GM18873 (cell line): ENCODE data around the gene TFG.

Experiments used
- ATAC-seq: cut with Tn5 transposase; IDR thresholded peaks from one replicate; pipeline ENCODE4 v1.9.1; 2021; ENCODE audit warnings: mild to moderate bottlenecking, moderate library complexity, moderate number of reproducible peaks; ENCODE audit not compliant: unreplicated experiment, low FRiP score

The TFG gene

DNA sequence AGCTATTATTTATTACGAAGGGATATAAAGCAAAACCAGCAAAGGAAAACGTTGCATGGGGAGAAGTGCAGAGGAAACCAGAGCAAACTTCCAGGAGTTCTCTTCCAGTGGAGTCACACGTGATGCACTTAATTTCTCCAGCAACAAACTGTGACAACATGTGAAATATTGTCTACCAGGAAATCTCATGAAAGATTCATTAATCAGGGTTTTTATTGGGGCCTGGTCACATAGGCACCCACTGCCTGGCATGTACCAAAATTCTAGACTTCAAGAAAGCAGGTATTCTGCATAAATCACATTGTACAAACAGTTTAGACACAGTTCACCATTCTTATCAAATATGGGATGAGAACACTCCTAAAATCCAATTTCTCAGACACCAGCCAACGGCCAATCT, 5.4 kb upstream of the TFG start:
- ATAC-seq, result no peak

DNA sequence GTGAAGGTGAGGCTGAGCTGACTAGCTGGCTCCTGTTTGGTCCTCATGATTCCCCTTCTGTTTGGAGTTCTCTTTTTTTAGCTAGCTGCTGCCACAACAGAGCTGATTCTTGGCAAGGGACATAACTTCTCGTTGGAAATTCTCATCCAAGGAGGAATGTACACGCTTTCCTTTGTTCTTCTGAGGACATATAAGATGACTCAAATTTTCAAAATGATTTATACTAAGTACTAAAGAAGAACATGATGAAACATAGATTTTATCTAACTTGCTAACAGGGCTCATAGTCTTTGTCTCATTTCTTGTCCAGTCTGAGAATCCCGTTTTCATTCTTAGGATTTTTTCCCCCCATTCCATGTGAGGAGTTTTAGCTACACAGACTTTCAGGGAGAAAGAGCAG, 2.9 kb upstream of the TFG start:
- no peak for ATAC-seq

DNA sequence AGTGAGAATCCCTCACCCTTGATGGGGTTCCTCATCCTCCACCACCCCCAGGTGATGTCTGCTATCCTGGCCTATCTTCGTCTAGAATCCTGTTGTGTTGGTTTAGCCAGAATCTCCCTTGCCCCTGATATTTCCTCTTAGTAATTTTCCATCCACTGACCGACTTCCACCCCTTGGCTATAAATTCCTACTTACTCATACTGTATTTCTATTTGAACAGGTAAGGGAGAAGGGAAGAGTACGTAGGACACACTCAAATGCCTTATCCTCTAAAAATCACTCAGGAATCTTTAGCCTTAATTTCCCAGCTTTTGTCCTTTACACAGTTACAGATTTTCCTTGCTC, 678 bp upstream of the TFG start:
- ATAC-seq, result no peak

DNA sequence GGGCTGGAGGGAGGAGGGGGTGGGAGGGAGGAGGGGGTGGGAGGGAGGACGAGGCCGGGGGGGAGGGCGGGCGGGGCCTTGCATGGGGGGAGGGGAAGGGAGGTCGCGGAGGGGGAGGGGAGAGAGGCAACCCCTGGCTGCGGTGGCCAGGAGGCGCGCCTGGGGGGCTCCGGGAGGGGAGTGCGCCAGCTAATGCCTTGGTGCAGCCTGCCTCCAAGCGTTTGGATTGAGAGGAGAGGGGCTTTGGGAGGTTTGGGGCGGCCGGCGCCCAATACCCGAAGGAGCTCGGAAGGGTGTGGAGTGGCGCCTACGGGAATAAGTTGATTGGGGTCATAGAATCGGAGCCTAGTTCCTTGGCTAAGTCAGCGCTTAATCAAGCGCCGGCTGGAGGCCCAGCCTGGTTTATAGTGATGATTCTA, 557 bp downstream of the TFG start:
- no peak for ATAC-seq

DNA sequence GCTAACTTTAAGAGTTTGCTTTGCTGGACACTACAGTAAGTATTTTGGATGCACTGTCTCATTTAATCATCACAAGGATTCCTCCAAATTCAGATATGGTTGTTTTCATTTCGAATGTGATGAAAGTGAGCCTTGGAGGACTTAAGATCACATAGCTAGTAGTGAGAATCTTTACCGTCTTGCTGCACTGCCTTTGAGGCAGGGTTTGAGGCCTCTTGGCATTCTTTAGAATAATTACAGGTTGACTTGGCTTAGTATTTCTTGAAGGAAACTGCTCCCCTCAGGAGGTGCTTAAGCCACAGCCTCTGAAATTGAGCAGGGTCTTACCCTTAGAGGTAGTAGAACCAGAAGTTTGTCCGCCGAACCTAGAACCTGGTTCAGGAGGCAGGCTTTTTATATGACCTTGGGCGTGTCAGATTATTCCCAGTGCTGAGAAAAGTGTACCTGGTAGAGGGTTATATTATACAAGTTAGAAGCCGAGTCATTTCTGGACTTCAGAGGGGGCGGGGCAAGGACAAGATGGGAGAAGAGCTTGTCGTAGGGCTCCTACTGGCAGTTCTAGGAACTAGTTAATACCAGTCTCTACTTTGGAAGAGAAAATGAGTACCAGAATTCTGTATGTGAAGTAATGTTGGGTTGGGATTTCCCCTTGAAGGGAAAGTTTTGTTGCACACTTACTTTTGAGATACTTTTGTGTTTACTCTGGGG, 1.1 kb downstream of the TFG start:
- ATAC-seq, result no peak

DNA sequence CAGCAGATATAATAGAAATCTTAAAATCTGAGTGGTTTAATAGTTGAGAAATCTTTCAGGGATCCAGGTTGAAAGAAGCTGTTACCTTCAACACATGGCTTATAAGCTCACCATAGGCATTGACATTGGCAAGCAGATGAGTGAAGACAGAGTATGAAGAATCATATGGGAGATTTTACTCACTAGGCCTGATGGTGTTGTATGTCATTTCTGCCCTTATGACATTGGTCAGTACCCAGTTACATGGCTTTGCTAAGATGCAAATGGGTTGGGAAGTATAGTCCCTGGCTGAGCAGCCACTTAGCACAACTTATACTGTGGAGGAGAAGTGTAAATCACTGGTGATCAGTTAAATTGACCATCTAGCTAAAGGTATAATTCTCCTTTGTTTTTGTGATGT, 5.9 kb downstream of the TFG start:
- no peak for ATAC-seq

DNA sequence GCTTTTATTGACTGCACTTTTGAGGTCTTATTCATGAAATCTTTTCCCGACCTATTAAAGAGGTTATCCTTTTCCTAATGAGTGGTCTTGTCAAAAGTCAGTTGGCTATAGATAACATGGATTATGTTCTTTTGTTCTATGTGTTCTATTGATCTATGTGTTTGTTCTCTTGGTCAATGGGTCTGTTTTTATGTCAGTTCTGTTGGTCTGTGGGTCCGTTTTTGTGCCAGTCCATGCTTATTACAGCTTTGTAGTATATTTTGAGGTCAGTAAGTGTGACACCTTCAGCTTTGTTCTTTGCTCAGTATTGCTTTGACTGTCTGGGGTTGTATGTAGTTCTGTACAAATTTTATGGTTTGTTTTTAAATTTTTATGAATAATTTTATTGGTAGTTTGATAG, 7.8 kb downstream of the TFG start:
- no peak for ATAC-seq

DNA sequence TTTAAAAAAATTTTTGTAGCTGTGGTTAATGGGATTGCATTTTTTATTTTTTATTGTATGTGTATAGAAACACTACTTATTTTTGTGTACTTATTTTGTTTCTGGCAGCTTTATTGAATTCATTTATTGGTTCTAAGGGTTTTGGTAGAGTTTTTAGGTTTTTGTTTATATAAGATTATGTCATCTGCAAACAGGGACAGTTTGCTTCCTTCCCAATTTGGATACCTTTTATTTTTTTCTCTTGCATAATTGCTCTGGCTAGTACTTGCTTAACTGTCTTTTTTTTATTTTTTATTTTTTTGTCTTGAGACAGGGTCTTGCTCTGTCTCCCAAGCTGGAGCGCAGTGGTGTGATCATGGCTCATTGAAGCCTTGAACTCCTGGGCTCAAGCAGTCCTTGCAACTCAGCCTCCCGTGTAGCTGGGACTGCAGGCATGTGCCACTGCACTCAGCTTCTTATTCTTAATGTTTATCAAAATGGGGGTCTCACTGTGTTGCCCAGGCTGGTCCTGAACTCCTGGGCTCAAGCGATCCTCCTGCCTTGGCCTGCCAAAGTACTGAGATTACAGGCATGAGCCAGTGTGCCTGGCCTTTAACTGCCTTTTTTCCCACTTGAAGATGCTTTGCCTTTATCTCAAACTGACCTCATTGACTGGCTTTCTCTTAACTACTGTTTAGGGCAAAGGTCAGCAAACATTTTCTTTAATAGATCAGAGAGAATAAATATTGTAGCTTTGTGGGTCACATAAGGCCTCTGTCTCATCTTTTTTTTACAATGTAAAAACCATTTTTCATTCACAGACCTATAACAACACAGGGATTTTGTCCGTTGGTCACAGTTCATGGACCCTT, 8.6 kb downstream of the TFG start:
- ATAC-seq, result no peak

DNA sequence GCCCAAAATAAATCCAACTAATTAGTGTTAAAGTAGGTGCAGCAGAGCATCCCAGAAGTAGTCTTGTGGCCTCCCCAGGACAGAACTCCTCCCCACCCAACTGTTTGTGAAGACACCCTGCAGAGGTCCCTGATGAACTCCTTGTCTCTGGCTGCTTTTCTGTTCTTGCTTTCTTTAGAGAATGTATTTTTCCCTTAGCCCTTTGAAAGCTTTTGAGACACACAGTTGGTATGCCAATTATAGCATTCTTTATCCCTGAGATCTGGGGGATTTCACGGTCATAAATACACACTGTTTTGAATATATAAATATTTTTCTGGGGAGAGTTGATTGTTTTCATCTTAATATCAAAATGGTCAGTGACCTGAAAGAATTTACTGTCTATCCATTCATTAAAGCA, 9.8 kb downstream of the TFG start:
- ATAC-seq, result no peak

DNA sequence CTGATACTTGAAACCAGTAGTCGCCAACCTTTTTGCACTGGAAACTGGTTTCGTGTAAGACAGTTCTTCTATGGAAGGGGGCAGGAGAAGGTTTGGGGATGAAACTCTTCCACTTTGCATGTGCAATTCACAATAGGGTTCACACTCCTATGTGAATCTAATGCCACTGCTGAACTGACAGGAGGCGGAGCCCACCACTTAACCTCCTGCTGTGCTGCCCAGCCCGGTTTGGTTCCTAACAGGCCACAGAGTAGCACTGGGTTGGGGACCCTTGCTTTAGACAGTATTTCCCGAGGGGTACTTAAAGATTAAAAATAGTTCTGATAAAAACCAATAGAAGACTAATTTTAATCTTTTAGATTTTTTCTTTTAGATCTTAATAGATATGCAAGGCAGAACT, 11.1 kb downstream of the TFG start:
- ATAC-seq, result no peak

DNA sequence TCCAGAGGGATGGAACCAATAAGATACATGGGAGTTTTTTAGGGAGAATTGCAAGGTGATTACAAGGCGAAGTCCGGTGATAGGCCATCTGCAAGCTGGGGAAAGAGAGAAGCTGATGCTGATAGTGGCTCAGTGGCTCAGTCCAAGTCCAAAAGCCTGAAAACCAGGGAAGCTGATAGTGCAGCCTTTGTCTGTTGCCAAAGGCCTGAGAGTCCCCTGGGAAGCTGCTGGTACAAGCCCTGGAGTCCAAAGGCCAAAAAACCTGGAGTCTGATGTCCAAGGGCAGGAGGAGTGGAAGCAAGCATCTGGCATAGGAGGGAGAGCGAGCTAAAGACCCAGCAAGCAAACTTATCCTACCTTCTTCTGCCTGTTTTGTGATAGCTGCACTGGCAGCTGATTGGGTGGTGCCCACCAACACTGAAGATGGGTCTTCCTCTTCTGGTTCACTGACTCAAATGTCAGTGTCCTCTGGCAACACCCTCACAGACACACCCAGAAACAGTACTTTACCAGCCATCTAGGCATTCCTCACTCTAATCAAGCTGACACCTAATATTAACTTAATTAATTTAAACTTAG, 16.7 kb downstream of the TFG start:
- ATAC-seq, result no peak

DNA sequence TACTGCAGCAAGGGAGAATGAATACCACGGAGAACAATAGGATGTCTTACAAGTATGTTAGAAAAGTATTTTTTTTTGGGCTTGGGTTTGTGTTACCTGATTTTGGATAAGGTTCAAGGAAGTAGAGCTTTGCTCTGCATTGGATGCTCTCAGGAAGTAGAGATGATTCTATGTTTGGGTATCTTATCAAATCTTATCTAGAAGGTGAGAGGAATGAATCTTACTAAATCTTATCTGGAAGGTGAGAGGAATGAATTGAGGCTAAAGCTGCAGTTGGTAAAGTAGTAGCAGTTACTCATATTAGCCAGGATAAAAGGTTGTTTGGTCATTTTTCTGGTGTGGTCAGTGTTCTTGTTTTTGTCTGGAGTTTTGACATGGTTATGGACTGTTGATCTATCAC, 17.4 kb downstream of the TFG start:
- no peak for ATAC-seq

DNA sequence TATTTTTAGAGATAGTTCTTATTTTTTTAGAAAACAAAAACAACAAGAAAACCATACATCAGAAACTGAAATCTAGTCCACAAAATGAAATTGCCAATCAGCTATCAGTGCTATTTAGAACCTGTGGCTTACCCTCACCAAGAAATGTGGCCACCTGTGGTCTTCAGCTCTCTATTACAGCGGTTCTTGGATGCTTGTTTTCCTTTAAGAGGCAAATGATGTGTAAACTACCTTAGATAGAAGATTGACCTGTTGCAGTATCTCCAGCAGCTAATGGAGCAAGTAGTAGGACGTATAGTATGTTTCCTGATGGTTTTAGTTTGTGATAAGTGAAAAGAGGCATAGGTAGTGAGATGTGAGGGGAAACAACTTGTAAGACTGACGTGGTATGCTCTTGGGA, 21.2 kb downstream of the TFG start:
- no peak for ATAC-seq

DNA sequence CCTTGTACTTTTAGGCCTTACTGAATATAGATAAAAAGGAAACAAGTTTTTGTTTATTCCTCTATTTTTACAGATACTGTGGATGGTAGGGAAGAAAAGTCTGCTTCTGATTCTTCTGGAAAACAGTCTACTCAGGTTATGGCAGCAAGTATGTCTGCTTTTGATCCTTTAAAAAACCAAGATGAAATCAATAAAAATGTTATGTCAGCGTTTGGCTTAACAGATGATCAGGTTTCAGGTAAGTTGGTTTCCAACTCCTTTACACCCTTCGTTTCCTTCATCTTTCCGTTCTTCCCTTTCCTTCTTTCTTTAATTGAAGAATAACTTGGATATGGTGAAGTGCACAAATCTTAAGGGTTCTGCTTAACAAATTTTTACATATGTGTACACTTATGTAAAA, 23.1 kb downstream of the TFG start:
- ATAC-seq, result no peak

DNA sequence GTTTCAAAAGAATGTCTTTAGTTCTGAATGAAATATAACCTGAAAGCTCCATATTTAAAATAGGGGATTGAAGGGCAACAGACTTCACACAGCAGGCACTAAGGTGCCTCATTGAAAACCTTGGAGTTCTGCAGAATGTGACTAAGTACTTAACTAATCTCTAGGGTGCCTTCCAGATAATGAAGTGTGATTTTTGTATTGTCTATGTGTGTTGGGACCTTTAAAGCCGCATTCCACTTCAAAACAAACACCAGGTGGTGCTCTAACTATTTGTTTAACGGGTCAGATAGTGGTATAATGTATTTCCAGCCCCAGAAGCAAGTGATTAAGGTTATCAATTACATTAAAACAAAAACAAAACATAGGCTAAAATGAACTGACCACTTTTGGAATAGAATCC, 28.0 kb downstream of the TFG start:
- ATAC-seq, result no peak

DNA sequence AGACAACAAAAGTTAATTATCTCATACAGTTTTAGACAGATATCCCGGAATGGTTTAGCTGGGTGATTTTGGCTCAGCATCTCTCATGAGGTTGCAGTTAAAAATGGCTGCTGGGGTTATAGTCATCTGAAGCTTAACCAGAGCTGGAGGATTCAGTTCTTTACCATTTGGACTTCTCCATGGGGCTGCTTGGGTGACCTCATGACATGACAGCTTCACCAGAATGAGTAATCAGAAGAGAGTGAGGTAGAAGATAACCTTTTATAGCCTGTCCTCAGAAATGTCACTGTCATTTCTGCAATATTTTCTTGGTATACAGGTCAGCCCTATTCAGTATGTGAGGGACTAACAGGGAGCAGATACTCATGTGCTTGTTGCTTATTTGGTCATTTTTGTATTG, 30.9 kb downstream of the TFG start:
- no peak for ATAC-seq

DNA sequence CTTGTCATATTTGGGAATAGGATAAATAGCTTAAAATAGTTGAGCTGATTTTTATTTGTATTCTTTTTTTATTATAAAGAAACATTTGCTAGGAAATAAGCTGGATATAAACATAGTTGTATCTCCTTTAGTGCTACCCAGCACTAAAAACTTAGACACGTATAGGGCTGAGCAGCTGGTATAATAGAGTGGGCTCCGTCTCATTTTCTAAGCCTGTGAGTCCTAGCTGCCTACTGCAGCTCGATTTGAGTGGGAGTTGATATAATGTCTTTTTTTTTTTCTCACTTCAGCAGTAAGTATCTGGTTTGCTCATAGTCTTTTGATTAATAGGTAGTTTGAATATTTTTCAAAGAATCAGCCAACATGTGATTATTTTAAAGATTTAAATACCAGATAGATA, 34.2 kb downstream of the TFG start:
- ATAC-seq, result no peak

DNA sequence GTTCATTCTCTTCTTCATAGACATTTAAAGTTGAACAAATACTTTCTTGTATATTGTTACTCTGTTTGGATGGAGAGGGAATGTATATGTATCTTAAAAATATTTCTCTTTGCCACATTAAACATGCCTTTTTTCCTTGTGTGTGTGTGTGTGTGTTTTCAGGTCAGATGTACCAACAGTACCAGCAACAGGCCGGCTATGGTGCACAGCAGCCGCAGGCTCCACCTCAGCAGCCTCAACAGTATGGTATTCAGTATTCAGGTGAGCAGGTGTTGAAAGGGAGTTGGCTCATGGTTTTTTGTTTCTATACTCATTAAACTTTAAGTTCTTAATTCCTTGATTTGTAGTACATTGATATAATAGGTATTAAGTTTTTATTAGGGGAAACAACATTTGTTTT, 35.4 kb downstream of the TFG start:
- ATAC-seq, result no peak

DNA sequence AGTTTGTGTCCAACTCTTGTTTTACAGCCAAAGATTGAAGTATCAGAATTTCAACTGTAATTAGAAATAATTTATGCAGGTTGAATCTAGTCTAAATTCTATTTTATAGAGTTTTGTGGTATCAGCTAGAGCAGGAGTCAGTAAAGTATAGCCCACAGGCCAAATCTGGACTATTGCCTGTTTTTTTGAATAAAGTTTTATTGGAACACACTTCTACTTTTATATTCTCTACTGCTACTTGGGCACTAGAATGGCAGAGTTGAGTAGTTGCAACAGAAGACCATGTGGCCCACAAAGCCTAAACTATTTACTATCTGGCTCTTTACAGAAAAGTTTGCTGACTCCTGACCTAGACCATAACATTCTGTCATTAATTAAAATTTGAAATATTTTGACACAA, 36.3 kb downstream of the TFG start:
- no peak for ATAC-seq

DNA sequence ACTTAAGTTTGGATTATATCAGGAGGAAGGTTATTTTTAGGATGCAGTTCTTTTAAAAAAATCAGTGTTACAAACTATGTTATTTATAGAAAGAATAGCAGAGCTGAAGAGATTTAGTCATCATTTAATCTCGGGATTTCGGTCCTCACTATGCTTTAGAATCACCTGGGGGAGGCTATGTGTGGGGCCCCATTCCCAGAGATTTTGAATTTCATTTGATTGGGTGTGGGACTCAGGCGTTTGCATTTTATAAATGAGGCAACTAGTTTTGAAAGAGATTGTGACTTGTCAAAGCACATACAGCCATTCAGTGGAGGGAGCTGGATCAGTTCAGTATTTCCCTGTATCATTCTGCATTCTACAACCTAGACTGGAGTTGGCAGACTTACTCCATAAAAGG, 36.8 kb downstream of the TFG start:
- no peak for ATAC-seq

DNA sequence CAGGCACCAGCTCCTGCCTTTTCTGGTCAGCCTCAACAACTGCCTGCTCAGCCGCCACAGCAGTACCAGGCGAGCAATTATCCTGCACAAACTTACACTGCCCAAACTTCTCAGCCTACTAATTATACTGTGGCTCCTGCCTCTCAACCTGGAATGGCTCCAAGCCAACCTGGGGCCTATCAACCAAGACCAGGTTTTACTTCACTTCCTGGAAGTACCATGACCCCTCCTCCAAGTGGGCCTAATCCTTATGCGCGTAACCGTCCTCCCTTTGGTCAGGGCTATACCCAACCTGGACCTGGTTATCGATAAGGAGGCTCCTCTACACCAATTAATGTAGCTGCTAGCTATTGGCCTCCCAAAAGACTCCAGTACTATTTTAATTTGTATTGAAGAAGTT, 38.9 kb downstream of the TFG start:
- no peak for ATAC-seq

DNA sequence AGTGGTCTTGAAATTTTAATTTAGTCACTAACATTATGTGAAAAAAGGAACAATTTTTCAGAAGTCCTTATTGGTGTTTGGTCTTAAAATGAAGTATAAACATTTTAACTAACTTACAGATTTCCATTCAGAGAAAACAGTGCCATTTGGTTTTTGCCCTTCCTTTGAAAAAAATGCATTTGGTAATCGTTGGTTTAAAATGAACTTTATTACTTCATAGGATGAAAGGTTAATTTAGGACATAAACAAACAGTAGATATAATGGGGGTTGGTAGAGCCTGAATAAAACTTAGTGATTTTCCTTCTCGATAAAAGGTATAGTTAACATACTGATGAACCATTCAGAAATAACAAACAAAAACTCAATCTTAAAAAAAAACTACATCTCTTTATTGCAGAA, 39.7 kb downstream of the TFG start:
- no peak for ATAC-seq
